ENCODE results near the gene SPATA1. TPM values are rescaled to one million over a fixed set of nuclear protein-coding genes. Genes with fewer than 3 reads are reported as not detected.

The SPATA1 gene
- total and polyA plus RNA-seq, 2 of the 4 experiments (the other 2 are of a cell fraction): under 0.01 to 0.56 TPM

DNA sequence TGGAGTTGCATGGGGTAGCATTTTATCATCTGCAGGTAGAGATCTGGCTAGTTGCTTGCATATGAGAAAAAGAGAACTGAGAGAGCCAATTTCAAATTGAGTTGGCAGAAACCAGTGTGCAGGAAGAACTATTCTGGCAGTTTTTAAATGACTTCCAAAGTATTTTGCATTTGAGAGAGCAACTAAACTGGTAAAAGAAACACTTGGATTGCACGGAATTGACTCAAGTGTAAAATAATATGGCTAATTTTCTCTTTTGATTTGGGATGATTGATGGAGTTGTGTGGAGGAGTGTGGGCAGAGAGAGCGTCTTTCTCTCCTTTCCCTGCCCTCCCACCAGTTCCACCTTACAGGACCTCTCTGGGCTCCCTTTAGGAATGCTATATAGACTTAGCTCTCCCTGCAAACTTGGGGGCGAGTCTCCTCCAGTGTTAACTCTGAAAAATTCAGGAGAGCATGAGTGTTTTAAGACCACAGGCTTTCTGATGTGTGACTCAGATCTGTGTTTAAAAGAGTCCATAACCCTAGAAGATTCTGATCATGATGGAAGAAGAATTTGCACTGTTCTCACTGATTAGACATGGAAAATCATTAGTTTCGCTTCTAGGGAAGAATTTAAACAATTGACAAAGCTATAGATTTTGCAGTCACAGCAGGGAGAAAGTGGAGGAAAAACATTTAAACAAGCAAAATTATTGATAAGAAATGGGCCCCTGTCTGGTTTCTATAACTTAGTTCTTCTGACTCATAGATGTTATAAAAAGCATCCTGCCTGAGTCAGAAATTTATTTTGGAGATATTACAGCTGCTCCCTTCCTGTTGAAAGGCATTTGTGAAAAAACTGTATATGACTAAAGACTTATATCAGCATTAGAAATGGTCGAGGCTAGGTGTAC is 92.9 kb downstream of the SPATA1 start:
- H3K79me1 ChIP-seq (ENCODE audit: low read depth in 1 of 2, low read length in 2 of 2): no peaks in the 10 kb centered on the region
- ChIA-PET CTCF (interaction anchor here (1.6 kb wide), 1 partner anchor 16 kb away, joined by 3 read pairs; no protein-coding TSS in a partner anchor), POLR2A (ENCODE audit: unreplicated experiment) (interaction anchor here (0.6 kb wide), 1 partner anchor 253 kb away, joined by 3 read pairs; no protein-coding TSS in a partner anchor)
- peak overlapping the region; percentile 50 for H3K9ac ChIP-seq (ENCODE audit: low read depth, low read length)
- H2BK15ac ChIP-seq (ENCODE audit: low read depth, low read length): peak overlapping the region; percentile 89; the same call in 1 of the 3 replicates
- peak overlapping the region; percentile 73 for H2AFZ ChIP-seq (replicated peaks; ENCODE audit: low read length, poor library complexity)
- peak; percentile 90 for DNase-seq
- H3K9me1 ChIP-seq (ENCODE audit: insufficient read depth, low read length): peaks cover 13% of the 10 kb centered on the region
- H3K4me1 ChIP-seq (ENCODE audit: control insufficient read depth, insufficient read depth, low read length): peaks cover 18% of the 10 kb centered on the region
- peak overlapping the region in 1 of 2 experiments; percentile 83; a peak in 2 of 4 replicates for H4K8ac ChIP-seq (ENCODE audit: low read depth in 2 of 2, low read length in 2 of 2)
- in situ Hi-C loops (cut with MboI; ENCODE audit: low sequenced_read_pairs) (no loop called here), dilution Hi-C loops (cut with HindIII; ENCODE audit: low sequenced_read_pairs, unreplicated experiment) (no loop called here), intact Hi-C loops (cut with micrococcal nuclease) (no loop called here)
- peak overlapping the region; percentile 8; the same call in 1 of the 2 replicates for H3K4me3 ChIP-seq (ENCODE audit: insufficient read depth, low read depth, low read length)
- WGBS, 2 experiments (ENCODE audit: extremely low coverage in 2 of 2, insufficient read length in 1 of 2): no CpG with 5 or more reads among the region's 5 CpGs
- peak overlapping the region; percentile 90 for H3K18ac ChIP-seq (ENCODE audit: low read depth, low read length)
- peak overlapping the region; percentile 89 for H2BK5ac ChIP-seq (ENCODE audit: low read depth, low read length, poor library complexity, severe bottlenecking)
- TF ChIP-seq CTCF (conservative IDR thresholded peaks at IDR 0.05; ENCODE audit: low read depth, low read length): no peak
- TF ChIP-seq MAZ (IDR thresholded peaks at IDR 0.05; ENCODE audit: borderline replicate concordance, low read depth, low read length): 0 out of 2 replicates have a peak, but pooled peaks have one; percentile 25
- TF ChIP-seq CEBPB (IDR thresholded peaks at IDR 0.05; ENCODE audit: low read depth, low read length): 0 out of 2 replicates have a peak, but pooled peaks have one; percentile 13
- no peak for TF ChIP-seq RCOR1 (IDR thresholded peaks at IDR 0.05; ENCODE audit: insufficient replicate concordance, low read length)
- TF ChIP-seq POLR2A (IDR thresholded peaks at IDR 0.05; ENCODE audit: low read depth, low read length): no peak
- TF ChIP-seq FOS (IDR thresholded peaks at IDR 0.05; ENCODE audit: low read depth, low read length): peak; percentile 71
- no peak for TF ChIP-seq MAFK (IDR thresholded peaks at IDR 0.05; ENCODE audit: low read depth, low read length)
- no peak for TF ChIP-seq MXI1 (IDR thresholded peaks at IDR 0.05; ENCODE audit: borderline replicate concordance, low read depth, low read length)
- TF ChIP-seq CHD1 (IDR thresholded peaks at IDR 0.05; ENCODE audit: low read depth, low read length): no peak
- H4K20me1 ChIP-seq (ENCODE audit: insufficient read depth, low read length): no peaks in the 10 kb centered on the region
- BruUV-seq (replicated peaks): no TSS peak
- H2BK120ac ChIP-seq (ENCODE audit: low read depth, low read length): peak overlapping the region; percentile 92
- H3K14ac ChIP-seq (replicated peaks; ENCODE audit: low read depth, low read length): peak overlapping the region; percentile 67
- H3K56ac ChIP-seq (ENCODE audit: extremely low read depth, insufficient read depth, low read length): peak overlapping the region; percentile 63; the same call in 1 of the 2 replicates
- H3K36me3 ChIP-seq (ENCODE audit: control insufficient read depth, insufficient read depth, low read length): no peaks in the 10 kb centered on the region
- peak overlapping the region; percentile 77 for H2BK20ac ChIP-seq (ENCODE audit: low read depth, low read length)
- peak overlapping the region; percentile 70 for H2AK9ac ChIP-seq (replicated peaks; ENCODE audit: low read depth, low read length, poor library complexity)
- ATAC-seq (ENCODE audit: low read depth): peak; percentile 74
- H4K5ac ChIP-seq (ENCODE audit: low read depth, low read length): peak overlapping the region; percentile 80
- no peaks in the 10 kb centered on the region for H3K9me3 ChIP-seq (ENCODE audit: control insufficient read depth, insufficient read depth, low read length)
- H4K91ac ChIP-seq (ENCODE audit: insufficient read depth, low read depth, low read length): peak overlapping the region; percentile 83
- peak overlapping the region; percentile 90; the same call in 1 of the 2 replicates for H2AK5ac ChIP-seq (ENCODE audit: low read depth, low read length)
- peak overlapping the region; percentile 89 for H3K4ac ChIP-seq (ENCODE audit: low read depth, low read length)
- peak overlapping the region; percentile 88 for H3K4me2 ChIP-seq (ENCODE audit: low read depth, low read length)
- H3K27ac ChIP-seq (ENCODE audit: insufficient read depth, low read length): peak overlapping the region; percentile 87
- peak overlapping the region; percentile 72; the same call in 1 of the 2 replicates for H3K23ac ChIP-seq (ENCODE audit: low read depth, low read length)
- no peaks in the 10 kb centered on the region for H3K27me3 ChIP-seq (ENCODE audit: control insufficient read depth, insufficient read depth, low read length)
